GM12878 (cell line): ENCODE data around the gene MARK4.

ENCODE experiments used
- CTCF ChIP-seq, 3 experiments: IDR thresholded peaks in 2 of 3; conservative IDR thresholded peaks in 1 of 3; 2 replicates each; pipeline ENCODE4 v1.5.1; 2011; ENCODE audit warnings: low read depth in 3 of 3, low read length in 3 of 3, mild to moderate bottlenecking in 3 of 3, control low read depth in 2 of 3, moderate library complexity in 2 of 3, inconsistent platforms in 1 of 3, mixed read lengths in 1 of 3; ENCODE audit not compliant: control insufficient read depth in 2 of 3, insufficient read depth in 1 of 3; ENCODE audit errors: extremely low read depth in 1 of 3
- SMARCA5 ChIP-seq: fragments of 450-650 bp; IDR thresholded peaks from 2 replicates; pipeline ENCODE4 v1.6.1; 2017; ENCODE audit warnings: mild to moderate bottlenecking
- TAF1 ChIP-seq: IDR thresholded peaks from 2 replicates; pipeline ENCODE4 v1.6.1; 2011; ENCODE audit warnings: mild to moderate bottlenecking, low read depth, low read length, borderline replicate concordance

GRCh38 chr19:45256836-45257235 is 5.8 kb downstream of the MARK4 start:
- TF ChIP-seq CTCF (IDR thresholded peaks at IDR 0.05 in 2 of 3, conservative IDR thresholded peaks at IDR 0.05 in 1 of 3; ENCODE audit: control insufficient read depth in 2 of 3, extremely low read depth in 1 of 3, insufficient read depth in 1 of 3, low read depth in 3 of 3, low read length in 3 of 3) (no peak), TAF1 (no peak), SMARCA5 (no peak)
